ENCODE data around the gene USP19. TPM values are rescaled to one million over a fixed set of nuclear protein-coding genes. Genes with fewer than 3 reads are reported as not detected.

The USP19 gene, protein sequence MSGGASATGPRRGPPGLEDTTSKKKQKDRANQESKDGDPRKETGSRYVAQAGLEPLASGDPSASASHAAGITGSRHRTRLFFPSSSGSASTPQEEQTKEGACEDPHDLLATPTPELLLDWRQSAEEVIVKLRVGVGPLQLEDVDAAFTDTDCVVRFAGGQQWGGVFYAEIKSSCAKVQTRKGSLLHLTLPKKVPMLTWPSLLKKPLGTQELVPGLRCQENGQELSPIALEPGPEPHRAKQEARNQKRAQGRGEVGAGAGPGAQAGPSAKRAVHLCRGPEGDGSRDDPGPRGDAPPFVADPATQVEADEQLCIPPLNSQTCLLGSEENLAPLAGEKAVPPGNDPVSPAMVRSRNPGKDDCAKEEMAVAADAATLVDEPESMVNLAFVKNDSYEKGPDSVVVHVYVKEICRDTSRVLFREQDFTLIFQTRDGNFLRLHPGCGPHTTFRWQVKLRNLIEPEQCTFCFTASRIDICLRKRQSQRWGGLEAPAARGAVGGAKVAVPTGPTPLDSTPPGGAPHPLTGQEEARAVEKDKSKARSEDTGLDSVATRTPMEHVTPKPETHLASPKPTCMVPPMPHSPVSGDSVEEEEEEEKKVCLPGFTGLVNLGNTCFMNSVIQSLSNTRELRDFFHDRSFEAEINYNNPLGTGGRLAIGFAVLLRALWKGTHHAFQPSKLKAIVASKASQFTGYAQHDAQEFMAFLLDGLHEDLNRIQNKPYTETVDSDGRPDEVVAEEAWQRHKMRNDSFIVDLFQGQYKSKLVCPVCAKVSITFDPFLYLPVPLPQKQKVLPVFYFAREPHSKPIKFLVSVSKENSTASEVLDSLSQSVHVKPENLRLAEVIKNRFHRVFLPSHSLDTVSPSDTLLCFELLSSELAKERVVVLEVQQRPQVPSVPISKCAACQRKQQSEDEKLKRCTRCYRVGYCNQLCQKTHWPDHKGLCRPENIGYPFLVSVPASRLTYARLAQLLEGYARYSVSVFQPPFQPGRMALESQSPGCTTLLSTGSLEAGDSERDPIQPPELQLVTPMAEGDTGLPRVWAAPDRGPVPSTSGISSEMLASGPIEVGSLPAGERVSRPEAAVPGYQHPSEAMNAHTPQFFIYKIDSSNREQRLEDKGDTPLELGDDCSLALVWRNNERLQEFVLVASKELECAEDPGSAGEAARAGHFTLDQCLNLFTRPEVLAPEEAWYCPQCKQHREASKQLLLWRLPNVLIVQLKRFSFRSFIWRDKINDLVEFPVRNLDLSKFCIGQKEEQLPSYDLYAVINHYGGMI (N-terminal part only)
- total RNA-seq = 49.0 TPM

DNA sequence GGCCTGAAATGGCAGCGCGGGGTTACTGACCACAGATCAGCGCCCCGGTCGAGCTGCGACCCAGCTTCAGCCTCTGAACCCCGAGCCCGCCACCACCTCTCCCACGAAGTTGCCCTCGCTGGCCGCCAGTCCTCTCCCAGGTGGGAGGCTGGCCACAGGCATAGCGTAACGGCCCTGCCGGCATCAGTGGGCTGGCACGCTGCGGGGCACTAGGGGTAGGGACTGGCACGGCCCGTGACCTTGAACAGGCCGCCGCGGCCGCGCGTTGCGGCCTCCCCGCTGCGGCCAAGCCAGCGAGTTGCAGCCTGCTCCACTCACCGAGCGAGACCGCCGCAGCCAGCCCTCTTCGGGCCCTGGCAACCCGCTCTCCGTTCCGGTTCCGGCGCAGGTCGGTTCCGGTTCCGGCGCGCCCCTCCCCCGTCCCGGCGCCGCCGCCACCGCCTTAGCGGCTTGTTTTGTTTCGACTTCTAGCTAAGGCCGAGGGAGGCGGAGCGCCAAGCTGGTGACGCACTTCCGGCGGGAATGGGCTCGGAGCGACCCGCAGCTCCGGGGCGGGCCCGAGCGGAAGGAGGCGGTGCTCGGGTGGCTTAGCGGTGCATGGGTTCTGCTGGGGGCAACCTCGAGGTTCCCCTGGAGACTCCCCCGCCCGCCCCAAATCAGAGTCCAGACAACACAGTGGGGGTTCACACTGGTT, at the start of gene USP19:
Gene USP19, minus strand, starts transcription at position 386 of the 694 bp plus-strand sequence. CDS start 1,678 bp downstream, outside the sequence.
- peak; percentile 90 for DNase-seq

DNA sequence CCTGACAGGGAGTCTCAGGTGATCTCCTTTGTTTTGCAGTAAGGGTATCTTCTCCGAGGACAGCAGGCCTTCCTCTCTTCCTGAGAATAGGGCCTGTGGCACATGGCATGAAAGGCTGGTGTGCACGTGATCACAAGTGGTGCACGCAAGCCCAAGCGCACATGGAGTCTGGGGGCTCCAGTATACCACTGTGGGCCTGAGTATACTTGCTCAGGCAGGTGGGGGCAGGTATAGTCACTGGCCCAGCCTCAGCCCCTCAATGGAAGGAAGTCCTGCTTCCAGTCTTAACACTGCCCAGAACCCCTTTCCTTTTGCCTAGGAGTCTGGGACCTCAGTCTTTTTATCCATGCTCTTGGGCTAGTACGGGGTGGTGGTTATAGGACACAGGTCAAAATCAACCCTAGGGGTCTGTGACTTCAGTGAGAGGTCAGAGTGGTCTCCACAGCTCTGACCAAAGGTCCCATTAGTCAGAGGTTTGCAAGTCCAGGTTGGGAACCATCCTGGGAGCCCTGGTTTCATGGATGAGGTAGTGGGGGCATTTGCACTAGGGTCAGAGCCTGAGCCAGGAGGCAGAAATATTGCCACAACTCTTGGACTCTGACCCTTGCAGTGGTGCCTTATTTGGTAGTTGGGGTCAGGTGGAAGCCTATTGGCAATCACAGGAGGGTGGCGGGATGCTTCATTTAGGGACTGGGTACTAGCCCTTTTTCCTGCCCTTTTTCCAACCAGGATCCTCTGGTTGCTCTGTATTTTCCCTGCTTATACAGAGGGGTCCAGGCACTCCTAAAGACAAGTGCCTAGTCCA, 46.3 kb upstream of the USP19 start:
- no peak for DNase-seq

DNA sequence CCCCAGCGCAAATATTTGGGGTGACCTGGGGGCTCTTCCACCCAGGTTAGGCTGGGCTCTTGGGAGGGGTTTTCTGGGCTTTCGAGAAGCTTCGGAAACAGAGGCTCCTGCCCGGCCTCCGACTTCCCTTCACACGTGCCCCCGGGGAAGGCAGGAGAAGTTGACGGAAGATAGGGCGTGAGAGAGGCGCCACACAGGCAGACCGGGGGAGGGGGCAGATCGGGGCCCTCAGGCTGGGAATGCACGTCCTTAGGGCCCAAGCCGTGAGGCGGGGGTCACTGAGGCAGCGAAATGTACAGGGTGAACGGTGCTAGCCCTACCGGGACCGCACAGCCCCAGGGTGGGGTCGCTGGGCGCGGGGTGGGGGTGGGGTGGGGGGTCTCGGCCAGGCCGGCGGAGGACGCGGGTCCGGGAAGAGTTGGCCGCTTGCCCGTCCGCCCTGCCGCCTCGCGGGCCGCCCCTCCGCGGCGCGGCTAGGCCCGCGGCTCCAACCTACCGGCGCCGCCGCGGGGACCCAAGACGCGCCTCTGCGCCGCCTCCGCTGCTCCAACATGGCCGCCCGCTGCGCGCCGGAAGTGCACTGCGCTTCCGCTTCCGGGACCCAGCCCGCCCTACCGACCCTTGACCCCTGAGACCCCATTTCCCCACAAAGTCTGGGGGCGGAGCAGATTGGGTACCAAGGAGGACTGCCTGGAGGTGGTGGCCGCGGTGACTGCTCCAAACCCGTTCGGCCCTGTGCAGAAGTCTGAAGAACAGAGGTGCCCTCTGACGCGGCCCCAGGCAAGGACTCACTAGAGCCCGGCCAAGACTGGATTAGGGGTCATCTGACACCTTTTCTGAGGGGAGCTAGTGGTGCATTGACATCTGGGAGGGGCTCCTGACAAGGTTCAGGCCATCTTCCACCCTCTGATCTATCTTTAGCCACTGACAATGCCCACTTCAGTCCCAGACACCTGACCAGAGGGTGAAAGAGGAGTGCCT, 45.4 kb upstream of the USP19 start, which contains the start of gene CCDC71:
Gene CCDC71, minus strand, starts transcription at position 561 of the 981 bp plus-strand sequence. CDS start 2,123 bp downstream, outside the sequence.
- peak; percentile 61 for DNase-seq

DNA sequence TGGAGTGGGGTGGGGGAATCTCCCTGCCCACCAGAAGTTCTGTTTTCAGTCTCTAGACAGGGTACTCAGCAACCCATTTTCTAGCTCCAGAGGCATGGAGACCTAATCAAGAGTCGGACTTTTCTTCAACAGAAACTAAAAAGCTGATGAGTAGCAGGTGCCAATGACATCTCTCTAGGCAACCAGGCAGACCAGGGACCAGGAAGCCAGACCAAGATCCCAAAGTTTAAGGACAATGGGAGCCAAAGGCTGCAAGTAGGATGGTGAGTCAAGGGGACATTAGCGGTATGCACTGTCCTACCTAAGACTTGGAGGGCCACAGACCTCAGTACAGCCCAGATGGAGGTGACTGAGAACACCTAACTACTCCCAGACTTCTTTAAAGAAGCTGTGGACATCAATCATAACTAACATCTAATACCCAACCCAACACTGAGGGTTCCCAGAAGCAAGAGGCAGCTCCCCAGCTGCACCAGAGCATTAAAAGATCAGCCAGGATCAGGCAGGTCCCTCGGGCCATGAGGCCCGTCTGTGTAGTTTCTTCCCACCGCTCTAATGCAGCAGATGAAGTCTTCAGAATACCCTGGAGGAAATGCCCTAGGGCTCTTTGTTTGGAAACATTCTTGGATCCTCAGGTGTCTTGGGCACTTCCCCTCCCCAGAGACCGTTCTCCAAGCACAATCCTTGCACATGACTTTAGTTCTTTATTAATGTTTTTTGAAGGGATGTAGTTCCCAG, 44.5 kb upstream of the USP19 start:
- no peak for DNase-seq

DNA sequence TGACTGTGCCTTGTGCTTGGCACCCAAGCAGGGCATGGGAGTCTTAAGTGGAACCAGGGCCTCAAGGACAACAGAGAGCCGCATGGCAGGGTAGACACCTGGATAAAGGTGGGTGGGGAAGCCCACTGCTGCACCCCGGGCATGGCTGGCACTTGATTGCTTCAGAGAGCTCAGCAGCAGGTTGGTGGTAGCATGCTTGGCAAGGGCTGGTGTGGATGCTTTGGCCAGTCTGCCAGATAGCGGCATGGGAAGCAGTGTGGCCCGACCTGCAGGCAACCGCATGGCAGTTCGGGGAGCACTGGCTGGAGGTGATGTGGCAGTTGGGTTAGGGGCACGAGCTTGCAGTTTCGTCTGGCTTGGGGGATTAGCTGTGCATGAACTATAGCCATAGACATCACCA, 43.0 kb upstream of the USP19 start:
- DNase-seq = no peak

DNA sequence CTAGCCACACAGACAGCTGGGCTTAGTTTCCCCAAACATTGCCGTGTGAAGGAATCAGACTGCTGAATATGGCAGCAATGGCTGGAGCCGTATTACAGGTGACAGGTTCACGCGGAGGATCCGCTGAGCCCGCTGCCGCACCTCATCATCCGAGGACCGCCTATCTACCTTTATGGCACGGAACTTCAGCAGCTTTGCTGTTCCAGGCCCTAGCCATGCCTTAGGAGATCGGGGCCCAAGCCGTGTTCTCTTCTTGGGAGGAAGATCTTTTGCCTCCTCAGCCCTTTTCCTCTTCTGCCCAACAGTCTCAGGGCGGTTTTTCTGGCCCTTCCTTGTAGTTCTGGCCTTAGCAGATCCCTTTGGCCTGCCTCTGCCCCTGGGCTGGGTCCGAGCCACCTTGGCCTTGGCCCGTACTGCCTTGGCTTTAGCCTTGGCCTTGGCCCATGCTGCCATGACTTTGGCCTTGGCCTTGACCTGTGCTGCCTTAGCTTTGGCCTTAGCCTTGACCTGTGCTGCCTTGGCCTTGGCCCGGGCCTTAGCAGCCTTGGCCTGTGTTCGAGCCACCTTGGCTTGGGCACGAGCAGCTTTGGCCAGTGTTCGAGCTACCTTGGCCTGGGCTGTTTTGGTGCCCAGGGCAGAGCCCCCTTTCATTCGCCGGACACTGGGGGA, 42.3 kb upstream of the USP19 start:
- DNase-seq = no peak

DNA sequence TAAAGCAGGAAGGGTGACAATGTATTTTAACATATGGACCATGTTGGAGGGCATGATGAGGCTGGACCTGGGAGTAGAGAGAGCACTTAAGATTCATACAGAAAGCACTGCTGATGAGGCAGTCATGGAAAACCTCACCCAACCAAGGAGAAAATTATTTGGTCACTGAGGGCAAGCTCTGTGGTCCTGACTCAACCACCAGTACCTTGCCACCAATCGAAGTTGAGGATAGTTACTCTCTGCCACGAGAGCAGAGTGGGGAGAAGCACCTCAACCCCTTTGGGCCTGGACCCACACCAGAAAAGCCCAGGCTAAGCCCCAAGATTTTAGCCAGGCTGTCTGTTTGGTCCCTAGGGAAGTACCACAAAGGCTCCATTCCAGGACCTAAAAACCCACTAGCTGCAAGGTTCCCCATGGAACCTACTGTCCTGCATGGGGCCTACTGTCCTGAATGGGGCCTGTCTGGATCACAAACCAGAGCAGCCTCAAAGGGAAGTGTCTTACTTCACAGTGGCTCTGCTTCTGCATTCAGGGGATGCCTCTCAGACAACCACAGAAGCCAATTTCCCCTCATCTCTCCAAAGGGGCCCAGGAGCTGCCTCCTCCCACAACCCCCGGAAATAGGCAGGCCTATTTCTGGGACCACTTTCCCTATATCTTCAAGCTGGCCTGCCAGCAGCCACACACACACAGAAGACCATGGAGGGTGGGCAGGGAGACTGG, 41.3 kb upstream of the USP19 start:
- DNase-seq = no peak

DNA sequence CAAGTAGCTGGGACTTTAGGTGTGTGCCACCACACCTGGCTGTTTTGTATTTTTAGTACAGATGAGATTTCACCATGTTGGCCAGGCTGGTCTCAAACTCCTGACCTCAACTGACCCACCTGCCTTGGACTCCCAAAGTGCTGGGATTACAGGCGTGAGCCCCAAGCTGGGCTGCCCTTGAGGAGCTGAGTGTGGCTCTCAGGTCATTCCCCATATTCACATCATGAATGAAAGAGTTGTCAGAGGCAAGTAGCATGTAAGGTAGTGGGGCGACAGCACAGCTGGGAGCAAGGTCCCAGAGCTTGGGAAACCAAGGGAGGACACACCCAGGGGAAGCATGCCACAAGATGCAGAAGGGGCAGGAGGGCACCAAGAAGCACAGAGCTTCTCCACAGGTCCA, 40.6 kb upstream of the USP19 start:
- no peak for DNase-seq

DNA sequence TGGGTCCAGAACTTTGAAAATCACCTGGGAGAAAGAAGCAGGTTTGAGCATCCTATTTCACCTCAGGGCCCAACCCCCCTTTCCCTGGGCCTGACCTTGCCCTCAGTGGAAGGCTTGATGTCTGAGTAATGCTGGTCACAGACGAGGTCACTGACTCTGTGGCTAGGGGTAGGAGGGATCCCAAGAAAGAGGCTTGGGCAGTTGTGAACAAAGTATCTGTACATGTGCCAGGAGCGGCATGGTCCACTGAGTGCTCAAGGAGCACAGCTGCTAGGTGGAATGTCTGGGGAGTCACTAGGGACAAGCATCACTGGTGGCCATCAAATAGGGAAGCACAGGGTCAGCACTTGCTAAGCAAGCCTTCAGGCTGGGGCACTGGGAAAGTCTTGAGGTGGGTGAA, 38.2 kb upstream of the USP19 start:
- no peak for DNase-seq

DNA sequence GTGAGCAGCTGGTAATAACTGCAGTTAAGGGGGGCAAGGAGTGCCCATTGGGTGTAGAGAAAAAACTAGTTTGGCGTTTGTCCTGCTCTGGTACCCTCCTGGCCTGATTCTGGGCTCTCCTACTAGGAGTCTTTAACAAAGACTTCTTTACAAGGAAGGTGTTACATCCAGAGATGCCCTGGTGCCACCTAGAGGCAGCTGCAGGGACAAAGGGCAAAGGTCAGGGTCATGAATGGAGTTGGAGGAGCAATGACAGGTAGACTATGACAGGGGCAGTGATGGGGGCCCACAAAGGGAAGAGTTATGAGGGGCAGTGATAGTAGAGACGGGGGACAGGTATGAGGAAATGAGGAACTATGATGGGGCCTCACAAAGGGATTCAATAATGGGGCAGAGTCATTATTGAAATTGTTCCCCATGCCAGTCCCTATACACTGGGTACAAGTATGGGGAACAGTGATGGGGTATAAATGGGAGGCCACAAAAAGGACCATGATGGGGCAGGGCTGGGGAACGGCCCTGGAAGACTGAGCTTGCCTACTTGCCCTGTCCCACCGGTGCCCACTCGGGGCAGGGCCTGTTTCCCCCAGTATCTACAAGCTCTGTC, 37.6 kb upstream of the USP19 start:
- DNase-seq = no peak

DNA sequence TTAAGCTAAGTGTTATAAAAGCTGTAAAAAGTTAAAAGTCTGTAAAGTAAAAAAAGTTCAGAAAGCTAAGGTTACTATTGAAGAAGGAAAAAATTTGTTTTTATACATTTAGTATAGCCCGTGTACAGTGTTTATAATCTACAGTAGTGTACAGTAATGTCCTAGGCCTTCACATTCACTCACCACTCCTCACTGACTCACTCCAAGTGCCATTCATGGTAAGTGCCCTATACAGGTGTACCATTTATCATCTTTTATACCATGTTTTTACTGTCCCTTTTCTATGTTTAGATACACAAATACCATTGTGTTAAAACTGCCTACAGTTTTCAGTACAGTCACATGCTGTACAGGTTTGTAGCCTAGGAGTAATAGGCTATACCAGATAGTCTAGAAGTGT, 36.7 kb upstream of the USP19 start:
- no peak for DNase-seq

DNA sequence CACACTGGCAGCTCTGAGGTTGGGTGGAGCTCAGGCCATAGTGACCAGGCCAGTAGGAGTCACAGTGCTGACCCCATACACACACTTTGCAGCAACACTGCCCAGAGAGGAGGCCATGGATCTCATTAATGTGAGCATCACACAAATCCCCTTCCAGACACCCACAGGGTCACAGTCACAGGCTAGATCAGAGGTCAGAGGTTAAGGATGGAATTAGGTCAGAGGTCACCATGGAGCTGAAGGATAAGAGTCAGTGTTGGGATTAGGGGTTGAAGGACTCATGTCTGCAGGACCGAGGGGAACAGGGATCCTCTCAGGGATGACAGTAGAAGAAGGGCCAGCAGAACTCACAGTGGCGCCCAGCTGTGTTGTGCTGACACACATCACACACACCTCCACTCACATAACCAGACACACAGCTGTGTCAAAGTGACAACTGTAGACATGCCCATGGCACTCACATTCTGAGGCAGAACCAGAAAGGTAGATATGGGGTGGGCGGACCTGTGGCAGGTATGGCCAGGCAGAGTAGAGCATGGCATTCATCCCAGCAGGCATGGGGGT, 32.8 kb upstream of the USP19 start:
- no peak for DNase-seq

DNA sequence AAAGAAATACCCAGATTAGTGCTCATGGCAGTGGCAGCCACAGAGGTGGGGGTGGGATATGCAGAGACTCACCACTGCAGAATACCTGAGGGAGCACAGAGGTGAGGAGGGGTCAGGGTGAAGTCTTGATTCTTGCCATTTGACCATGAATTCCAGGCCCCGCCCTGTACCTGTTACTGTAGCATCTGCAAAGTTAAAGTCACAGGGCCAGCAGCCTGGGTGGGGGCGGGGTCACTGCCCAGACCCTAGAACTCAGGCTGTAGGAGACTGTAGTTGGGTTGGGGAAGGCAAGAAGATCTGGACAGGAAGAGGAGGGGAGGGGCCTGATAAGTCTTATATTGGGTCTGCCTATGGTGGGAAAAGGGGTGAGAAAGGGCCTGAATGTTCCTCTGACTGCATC, 31.0 kb upstream of the USP19 start:
- DNase-seq = no peak

DNA sequence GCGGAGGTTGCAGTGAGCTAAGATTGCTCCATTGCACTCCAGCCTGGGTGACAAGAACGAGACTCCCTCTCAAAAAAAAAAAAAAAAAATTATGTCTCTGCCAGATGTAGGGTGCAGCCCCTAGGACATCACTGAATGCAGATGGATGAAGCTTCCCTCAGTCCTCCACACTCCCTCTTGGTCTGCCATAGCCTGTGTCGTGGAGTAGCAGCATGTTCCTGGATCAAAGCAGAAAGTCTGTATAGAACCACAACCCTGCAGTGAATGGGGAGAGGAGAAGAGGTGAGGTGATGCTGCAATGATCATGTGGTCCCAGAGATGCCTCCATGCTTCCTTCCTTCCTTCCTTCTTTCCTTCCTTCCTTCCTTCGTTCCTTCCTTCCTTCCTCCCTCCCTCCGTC, 27.5 kb upstream of the USP19 start:
- no peak for DNase-seq

DNA sequence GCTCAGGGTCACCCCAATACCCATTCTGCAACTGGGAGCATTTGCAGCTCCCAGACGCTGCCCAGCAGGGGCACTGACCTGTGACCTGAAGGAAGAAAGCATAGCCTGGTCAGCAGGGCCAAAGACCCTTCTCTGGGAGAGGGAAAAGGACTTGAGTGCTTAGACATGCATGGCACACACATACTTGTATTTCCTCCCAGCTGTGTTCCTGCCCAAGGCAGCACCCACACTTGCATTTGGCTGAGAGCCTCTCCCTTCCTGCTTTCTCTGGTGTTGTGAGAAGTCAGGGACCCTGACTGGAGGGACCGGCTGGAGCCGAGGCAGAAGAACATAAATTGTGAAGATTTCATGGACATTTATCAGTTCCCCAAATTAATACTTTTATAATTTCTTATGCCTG, 19.5 kb upstream of the USP19 start:
- DNase-seq = no peak

DNA sequence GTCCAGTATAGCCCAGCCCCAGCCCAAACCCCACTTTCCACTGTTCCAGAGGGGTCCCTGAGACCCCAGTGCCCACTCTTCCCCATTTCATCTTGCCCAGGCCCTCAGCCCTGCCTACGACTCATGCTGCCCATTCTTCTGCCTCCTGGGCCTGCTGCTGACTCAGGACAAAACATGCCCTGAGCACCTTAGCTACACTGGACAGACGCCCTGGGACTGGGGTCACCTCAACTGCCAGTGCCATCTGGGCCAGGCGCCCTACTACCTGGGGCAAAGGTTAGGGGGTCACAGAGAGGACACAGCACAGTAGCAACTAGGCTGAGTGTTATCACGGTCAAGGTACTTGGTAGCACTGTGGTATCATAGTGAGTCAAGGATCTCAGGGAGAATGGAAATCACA, 14.9 kb upstream of the USP19 start:
- DNase-seq = no peak

Measured in occipital lobe (tissue), 2 donors.